ENCODE data around the gene LRRC49. TPM values are rescaled to one million over a fixed set of nuclear protein-coding genes. Genes with fewer than 3 reads are reported as not detected.
"Not testable (repeated sequence)": the region's sequence is repeated elsewhere in the genome, so short reads cannot be mapped to it uniquely, and the experiment has no call there.

Gene LRRC49
- total RNA-seq, 2 experiments from 2014 or later, result not detected

DNA sequence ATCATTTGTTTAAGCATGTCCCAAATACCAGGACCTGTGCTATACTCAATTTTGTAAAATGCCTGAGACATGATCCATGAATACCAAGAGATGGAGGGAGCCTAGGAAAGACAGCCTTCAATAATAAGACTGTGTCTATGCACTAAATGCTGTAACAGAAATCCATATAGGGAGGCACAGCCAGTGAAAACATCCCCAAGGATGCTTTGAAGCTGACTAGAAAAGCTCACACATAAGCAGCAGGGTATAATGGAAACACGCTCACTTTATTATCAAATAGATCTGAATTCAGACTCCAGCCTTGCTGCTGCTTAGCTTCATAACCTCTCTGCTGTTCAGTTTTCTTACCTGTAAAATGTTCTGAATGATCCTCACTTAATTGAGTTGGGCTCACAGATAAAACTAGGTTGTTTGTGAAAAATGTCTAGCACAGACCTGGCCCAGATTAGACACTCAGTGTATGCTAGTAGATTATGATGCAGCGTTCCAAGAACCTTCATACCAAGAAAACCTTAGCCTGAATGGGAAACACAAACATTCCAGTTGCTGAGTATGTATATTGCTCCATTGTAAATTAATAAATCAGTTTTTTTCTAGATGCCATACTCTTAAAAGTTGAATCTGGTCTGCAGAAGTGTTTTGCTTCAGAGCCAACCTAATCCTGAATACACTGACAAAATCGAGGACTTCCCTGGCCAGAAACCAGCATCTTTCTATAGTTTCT lies 34.9 kb upstream of the LRRC49 start:
- H3K27ac Mint-ChIP-seq, result no peak overlapping the region
- POLR2A ChIA-PET, result no interaction called here

DNA sequence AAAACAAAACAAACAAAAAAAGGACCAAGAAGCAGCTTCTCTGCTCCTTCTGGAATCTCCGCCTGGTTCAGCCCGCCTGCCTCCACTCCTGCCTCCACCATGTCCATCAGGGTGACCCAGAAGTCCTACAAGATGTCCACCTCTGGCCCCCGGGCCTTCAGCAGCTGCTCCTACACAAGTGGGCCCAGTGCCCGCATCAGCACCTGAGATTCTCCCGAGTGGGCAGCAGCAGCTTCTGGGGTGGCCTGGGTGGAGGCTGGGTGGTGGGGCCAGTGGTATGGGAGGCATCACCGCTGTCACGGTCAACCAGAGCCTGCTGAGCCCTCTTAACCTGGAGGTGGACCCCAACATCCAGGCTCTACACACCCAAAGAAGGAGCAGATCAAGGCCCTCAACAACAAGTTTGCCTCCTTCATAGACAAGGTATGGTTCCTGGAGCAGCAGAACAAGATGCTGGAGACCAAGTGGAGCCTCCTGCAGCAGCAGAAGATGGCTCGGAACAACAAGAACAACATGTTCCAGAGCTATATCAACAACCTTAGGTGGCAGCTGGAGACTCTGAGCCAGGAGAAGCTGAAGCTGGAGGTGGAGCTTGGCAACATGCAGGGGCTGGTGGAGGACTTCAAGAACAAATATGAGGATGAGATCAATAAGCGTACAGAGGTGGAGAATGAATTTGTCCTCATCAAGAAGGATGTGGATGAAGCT lies 33.9 kb upstream of the LRRC49 start:
- CTCF ChIA-PET; POLR2A ChIA-PET; H3K4me1 Mint-ChIP-seq; DNase-seq; H3K27ac Mint-ChIP-seq; H3K9me3 Mint-ChIP-seq; H3K36me3 Mint-ChIP-seq (ENCODE audit: low read depth); H3K4me3 Mint-ChIP-seq: not testable (repeated sequence)
- peaks cover 29% of the 10 kb centered on the region for H3K27me3 Mint-ChIP-seq

More for the DNA sequence above, 34.9 kb upstream of the LRRC49 start:
- H3K36me3 Mint-ChIP-seq (ENCODE audit: low read depth), result no peaks in the 10 kb centered on the region
- no peak for DNase-seq
- CTCF ChIA-PET, result no interaction called here
- H3K27me3 Mint-ChIP-seq, result peaks cover 36% of the 10 kb centered on the region
- H3K4me1 Mint-ChIP-seq, result peaks cover 4% of the 10 kb centered on the region
- no peaks in the 10 kb centered on the region for H3K9me3 Mint-ChIP-seq
- H3K4me3 Mint-ChIP-seq, result no peak overlapping the region

DNA sequence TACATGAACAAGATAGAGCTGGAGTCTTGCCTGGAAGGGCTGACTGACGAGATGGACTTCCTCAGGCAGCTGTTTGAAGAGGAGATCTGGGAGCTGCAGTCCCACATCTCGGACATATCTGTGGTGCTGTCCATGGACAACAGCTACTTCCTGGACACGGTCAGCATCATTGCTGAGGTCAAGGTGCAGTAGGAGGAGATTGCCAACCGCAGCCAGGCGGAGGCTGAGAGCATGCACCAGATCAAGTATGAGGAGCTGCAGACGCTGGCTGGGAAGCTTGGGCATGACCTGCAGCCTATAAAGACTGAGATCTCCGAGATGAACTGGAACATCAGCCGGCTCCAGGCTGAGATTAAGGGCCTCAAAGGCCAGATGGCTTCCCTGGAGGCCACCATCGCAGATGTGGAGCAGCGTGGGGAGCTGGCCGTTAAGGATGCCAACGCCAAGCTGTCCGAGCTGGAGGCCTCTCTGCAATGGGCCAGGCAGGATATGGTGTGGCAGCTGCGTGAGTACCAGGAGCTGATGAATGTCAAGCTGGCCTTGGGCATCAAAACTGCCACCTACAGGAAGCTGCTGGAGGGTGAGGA lies 33.2 kb upstream of the LRRC49 start:
- H3K27ac Mint-ChIP-seq, result no peak overlapping the region
- no peak overlapping the region for H3K4me3 Mint-ChIP-seq
- no peaks in the 10 kb centered on the region for H3K9me3 Mint-ChIP-seq
- ChIA-PET POLR2A (no interaction called here), CTCF (no interaction called here)
- H3K36me3 Mint-ChIP-seq (ENCODE audit: low read depth), result no peaks in the 10 kb centered on the region
- DNase-seq, result no peak
- H3K27me3 Mint-ChIP-seq, result peaks cover 26% of the 10 kb centered on the region
- H3K4me1 Mint-ChIP-seq, result peaks cover 2% of the 10 kb centered on the region

DNA sequence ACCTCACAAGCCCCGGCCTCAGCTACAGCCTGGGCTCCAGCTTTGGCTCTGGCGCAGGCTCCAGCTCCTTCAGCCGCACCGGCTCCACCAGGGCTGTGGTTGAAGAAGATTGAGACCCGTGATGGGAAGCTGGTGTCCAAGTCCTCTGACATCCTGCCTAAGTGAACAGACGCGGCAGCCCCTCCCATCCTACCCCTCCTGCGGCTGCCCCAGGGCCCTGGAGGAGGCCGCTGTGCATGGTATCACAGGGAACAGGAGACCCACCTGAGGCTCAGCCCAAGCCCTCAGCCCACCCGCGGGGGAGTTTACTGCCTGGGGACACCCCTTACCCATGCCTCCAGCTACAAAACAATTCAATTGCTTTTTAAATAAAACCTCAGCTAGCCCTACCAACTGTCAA lies 32.6 kb upstream of the LRRC49 start:
- ChIA-PET POLR2A (no interaction called here), CTCF (no interaction called here)
- no peak overlapping the region for H3K4me3 Mint-ChIP-seq
- no peak overlapping the region for H3K27ac Mint-ChIP-seq
- peaks cover 21% of the 10 kb centered on the region for H3K27me3 Mint-ChIP-seq
- DNase-seq, result no peak
- no peaks in the 10 kb centered on the region for H3K9me3 Mint-ChIP-seq
- H3K4me1 Mint-ChIP-seq, result no peaks in the 10 kb centered on the region
- no peaks in the 10 kb centered on the region for H3K36me3 Mint-ChIP-seq (ENCODE audit: low read depth)

DNA sequence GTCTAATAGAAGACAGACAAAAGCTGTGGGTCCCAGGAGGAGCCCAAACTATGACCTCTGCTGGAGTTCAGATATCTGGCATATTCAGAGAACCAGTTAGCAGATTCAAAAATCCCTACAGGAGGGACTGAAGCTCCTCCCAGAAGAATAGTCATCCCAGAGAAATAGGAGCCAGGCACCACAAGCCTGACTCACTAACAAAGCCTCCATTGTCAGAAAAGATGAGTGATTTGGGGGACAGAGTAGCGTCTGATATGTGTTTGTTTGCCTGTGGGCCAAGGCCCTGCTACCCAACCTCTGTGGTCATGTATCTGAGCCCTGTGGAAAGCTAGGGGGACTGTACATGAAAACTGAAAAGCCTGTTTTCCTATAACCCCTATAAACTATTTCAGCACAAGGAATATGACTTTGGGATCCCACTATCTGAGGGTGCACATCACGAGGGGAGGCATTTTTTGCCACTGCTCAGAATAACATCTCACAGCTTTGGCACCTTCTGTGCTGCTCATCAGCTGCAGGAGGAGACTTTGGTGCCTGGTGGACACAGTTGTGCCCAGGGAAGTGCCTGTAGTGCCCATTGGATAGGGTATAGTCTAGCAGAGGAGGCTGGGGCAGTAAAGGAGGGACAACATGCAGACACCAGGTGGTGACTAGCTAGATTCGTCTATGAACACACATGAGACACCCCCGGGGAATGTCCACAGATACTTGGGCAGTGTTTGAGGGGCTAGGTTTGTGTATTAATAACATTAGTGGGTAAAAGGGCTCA lies 29.0 kb upstream of the LRRC49 start:
- ChIA-PET CTCF (no interaction called here), POLR2A (no interaction called here)
- Mint-ChIP-seq H3K4me1 (no peaks in the 10 kb centered on the region), H3K9me3 (no peaks in the 10 kb centered on the region), H3K27me3 (peaks cover 7% of the 10 kb centered on the region), H3K36me3 (ENCODE audit: low read depth) (no peaks in the 10 kb centered on the region), H3K27ac (no peak overlapping the region), H3K4me3 (no peak overlapping the region)
- DNase-seq, result no peak

GRCh38 chr15:70866982-70867641 lies 25.5 kb upstream of the LRRC49 start:
- no peak overlapping the region for H3K4me3 Mint-ChIP-seq
- peaks cover 4% of the 10 kb centered on the region for H3K27me3 Mint-ChIP-seq
- ChIA-PET CTCF (no interaction called here), POLR2A (no interaction called here)
- H3K36me3 Mint-ChIP-seq (ENCODE audit: low read depth), result no peaks in the 10 kb centered on the region
- no peak for DNase-seq
- H3K9me3 Mint-ChIP-seq, result no peaks in the 10 kb centered on the region
- no peak overlapping the region for H3K27ac Mint-ChIP-seq
- H3K4me1 Mint-ChIP-seq, result no peaks in the 10 kb centered on the region

- CTCF ChIA-PET, result no interaction called here
- POLR2A ChIA-PET, result no interaction called here
- H3K9me3 Mint-ChIP-seq, result no peaks in the 10 kb centered on the region
- H3K36me3 Mint-ChIP-seq (ENCODE audit: low read depth), result no peaks in the 10 kb centered on the region
- peaks cover 4% of the 10 kb centered on the region for H3K27me3 Mint-ChIP-seq
- no peak overlapping the region for H3K27ac Mint-ChIP-seq
- DNase-seq, result no peak
- H3K4me1 Mint-ChIP-seq, result no peaks in the 10 kb centered on the region
- H3K4me3 Mint-ChIP-seq, result no peak overlapping the region
Measured at GRCh38 chr15:70867911-70868467, 24.6 kb upstream of the LRRC49 start.

DNA sequence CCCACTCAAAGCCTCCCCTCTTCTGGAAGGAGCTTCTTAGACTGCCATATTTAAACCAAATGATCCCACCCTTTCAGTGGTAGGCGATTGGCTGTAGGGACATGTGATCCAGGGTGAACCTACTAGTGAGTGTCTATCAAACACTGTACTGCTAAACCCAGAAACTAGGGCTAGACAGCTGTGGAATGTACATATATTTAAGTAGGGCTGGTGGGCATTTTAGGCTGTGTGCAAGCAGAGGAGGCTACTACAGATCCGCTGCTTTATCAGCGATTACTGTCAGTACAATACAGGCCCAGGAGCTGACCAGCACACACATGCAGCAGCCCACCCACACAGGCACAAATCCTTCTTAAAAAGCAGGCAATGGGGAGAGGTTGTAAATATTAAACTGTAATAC lies 23.3 kb upstream of the LRRC49 start:
- Mint-ChIP-seq H3K27ac (no peak overlapping the region), H3K9me3 (no peaks in the 10 kb centered on the region), H3K4me3 (no peak overlapping the region), H3K4me1 (no peaks in the 10 kb centered on the region), H3K27me3 (peaks cover 4% of the 10 kb centered on the region), H3K36me3 (ENCODE audit: low read depth) (no peaks in the 10 kb centered on the region)
- ChIA-PET POLR2A (no interaction called here), CTCF (no interaction called here)
- DNase-seq, result no peak

DNA sequence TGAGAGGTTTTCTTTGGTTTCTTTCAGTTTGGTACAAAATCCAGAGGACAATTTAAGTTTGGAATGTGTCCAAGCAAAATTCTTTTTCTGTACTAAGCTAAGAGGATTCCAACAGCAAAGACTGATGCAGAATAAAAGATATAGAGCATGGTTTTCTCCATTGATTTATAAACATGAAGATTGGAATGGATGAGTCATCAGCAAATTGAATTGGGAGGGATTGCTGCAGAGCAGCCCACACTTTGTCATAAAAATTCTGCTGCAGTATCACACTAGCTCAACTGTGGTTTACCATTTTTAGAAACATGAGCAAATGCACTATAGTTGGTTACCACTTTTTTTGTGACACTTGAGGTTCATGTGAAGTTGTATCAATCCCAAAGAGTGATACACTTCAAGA lies 22.6 kb upstream of the LRRC49 start:
- Mint-ChIP-seq H3K27me3 (peaks cover 10% of the 10 kb centered on the region), H3K4me1 (no peaks in the 10 kb centered on the region), H3K27ac (no peak overlapping the region), H3K36me3 (ENCODE audit: low read depth) (no peaks in the 10 kb centered on the region), H3K4me3 (no peak overlapping the region), H3K9me3 (no peaks in the 10 kb centered on the region)
- no peak for DNase-seq
- ChIA-PET POLR2A (no interaction called here), CTCF (interaction anchor here (0.5 kb wide), 1 partner anchor 85 kb away, joined by 3 read pairs; no protein-coding TSS in a partner anchor)

DNA sequence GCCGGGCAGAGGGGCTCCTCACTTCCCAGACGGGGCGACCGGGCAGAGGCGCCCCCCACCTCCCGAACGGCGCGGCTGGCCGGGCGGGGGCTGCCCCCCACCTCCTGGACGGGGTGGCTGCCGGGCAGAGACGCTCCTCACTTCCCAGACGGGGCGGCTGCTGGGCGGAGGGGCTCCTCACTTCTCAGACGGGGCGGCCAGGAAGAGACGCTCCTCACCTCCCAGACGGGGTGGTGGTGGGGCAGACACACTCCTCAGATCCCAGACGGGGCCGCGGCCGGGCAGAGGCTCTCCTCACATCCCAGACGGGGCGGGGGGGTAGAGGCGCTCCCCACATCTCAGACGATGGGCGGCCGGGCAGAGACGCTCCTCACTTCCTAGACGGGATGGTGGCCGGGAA lies 21.1 kb upstream of the LRRC49 start:
- H3K4me1 Mint-ChIP-seq; POLR2A ChIA-PET; DNase-seq; H3K4me3 Mint-ChIP-seq; H3K27ac Mint-ChIP-seq; H3K36me3 Mint-ChIP-seq (ENCODE audit: low read depth); H3K9me3 Mint-ChIP-seq; CTCF ChIA-PET: not testable (repeated sequence)
- H3K27me3 Mint-ChIP-seq, result peaks cover 13% of the 10 kb centered on the region

- peaks cover 14% of the 10 kb centered on the region for H3K27me3 Mint-ChIP-seq
- H3K27ac Mint-ChIP-seq, result no peak overlapping the region
- DNase-seq, result no peak
- no peaks in the 10 kb centered on the region for H3K4me1 Mint-ChIP-seq
- H3K4me3 Mint-ChIP-seq, result no peak overlapping the region
- ChIA-PET POLR2A (no interaction called here), CTCF (interaction anchor here (1.3 kb wide), 1 partner anchor 11 kb away, joined by 3 read pairs; no protein-coding TSS in a partner anchor)
- no peaks in the 10 kb centered on the region for H3K9me3 Mint-ChIP-seq
- H3K36me3 Mint-ChIP-seq (ENCODE audit: low read depth), result no peaks in the 10 kb centered on the region
Measured at GRCh38 chr15:70873232-70874054, 19.2 kb upstream of the LRRC49 start.

All from activated CD4-positive, alpha-beta T cell treated with anti-CD3 and anti-CD28 coated beads, Interleukin-2, amount 10 ng/mL, durations not matched to agents 7 days and 5 days (primary cell).